ENCODE results near the gene ILDR1. TPM values are rescaled to one million over a fixed set of nuclear protein-coding genes. Genes with fewer than 3 reads are reported as not detected.
A peak's percentile ranks its signal among the peaks of the same experiment; 100 is the strongest.

ILDR1 gene
- total and polyA plus RNA-seq, 2 donors (not counting 3 experiments of a cell fraction or from before 2014, with no cell fraction given), result not detected

- BruUV-seq (replicated peaks), result no TSS peak
- intact Hi-C loops (cut with micrococcal nuclease), result no loop called here
- H2AFZ ChIP-seq (ENCODE audit: low read depth, low read length), result no peak overlapping the region
- dilution Hi-C loops (cut with MboI; ENCODE audit: extremely low pct_ligation_motif_present, low sequenced_read_pairs), result no loop called here
- H3K9ac ChIP-seq (replicated peaks; ENCODE audit: extremely low read depth, insufficient read depth, low read length), result no peak overlapping the region
- FAIRE-seq (peak; percentile 37), DNase-seq (ENCODE audit: low read depth, low spot score) (no peak)
- H3K9me1 ChIP-seq (replicated peaks; ENCODE audit: control insufficient read depth, extremely low read depth, insufficient read depth, low read length), result no peaks in the 10 kb centered on the region
- no peaks in the 10 kb centered on the region for H3K79me2 ChIP-seq (ENCODE audit: control insufficient read depth, insufficient read depth, low read length)
- H3K27me3 ChIP-seq (ENCODE audit: control insufficient read depth in 2 of 2, insufficient read depth in 2 of 2, low read length in 2 of 2), result peaks cover 0 to 7% of the 10 kb centered on the region in 2 experiments
- H3K4me1 ChIP-seq (ENCODE audit: control insufficient read depth, extremely low read depth, insufficient read depth, low read length), result peaks cover 17% of the 10 kb centered on the region
- H3K4me2 ChIP-seq (ENCODE audit: insufficient read depth, low read length), result no peak overlapping the region
- no peaks in the 10 kb centered on the region for H3K36me3 ChIP-seq (ENCODE audit: control insufficient read depth in 2 of 2, extremely low read depth in 1 of 2, insufficient read depth in 2 of 2, low read length in 2 of 2)
- no peaks in the 10 kb centered on the region for H3K9me3 ChIP-seq (replicated peaks; ENCODE audit: control insufficient read depth, insufficient read depth, low read length)
- H3K4me3 ChIP-seq (replicated peaks in 1 of 3; ENCODE audit: insufficient read depth in 1 of 3, low read depth in 1 of 3, low read length in 3 of 3), result no peak overlapping the region
- no peak overlapping the region for H3K27ac ChIP-seq (ENCODE audit: insufficient read depth, low read depth, low read length)
- POLR2A ChIA-PET, result no interaction called here
- no peak for TF ChIP-seq MAX (IDR thresholded peaks at IDR 0.05; ENCODE audit: insufficient read depth, insufficient read length)
- no peak for TF ChIP-seq GATA2 (IDR thresholded peaks at IDR 0.05; ENCODE audit: insufficient read depth, insufficient read length, low read depth, low read length)
- no peak for TF ChIP-seq POLR2A (IDR thresholded peaks at IDR 0.05; ENCODE audit: low read depth, low read length)
- TF ChIP-seq CTCF (IDR thresholded peaks at IDR 0.05; ENCODE audit: extremely low read depth in 1 of 2, insufficient read depth in 1 of 2, low read depth in 1 of 2, low read length in 2 of 2), result no peak
- TF ChIP-seq FOS (IDR thresholded peaks at IDR 0.05; ENCODE audit: borderline replicate concordance, insufficient read depth, low read length), result no peak
- no peak for TF ChIP-seq EZH2 (IDR thresholded peaks at IDR 0.05; ENCODE audit: borderline replicate concordance, low read depth, low read length, severe bottlenecking)
- no peak for TF ChIP-seq POLR2AphosphoS5 (IDR thresholded peaks at IDR 0.05; ENCODE audit: insufficient read depth, low read depth, low read length)
- TF ChIP-seq JUN (IDR thresholded peaks at IDR 0.05; ENCODE audit: borderline replicate concordance, insufficient read depth, insufficient read length, low read depth), result no peak
- no peak for TF ChIP-seq MYC (IDR thresholded peaks at IDR 0.05; ENCODE audit: low read depth, low read length)
- CTCF ChIA-PET, result interaction anchor here (1.3 kb wide), 1 partner anchor 17 kb away, joined by 3 read pairs; no protein-coding TSS in a partner anchor
- no peaks in the 10 kb centered on the region for H4K20me1 ChIP-seq (replicated peaks; ENCODE audit: control insufficient read depth, extremely low read depth, insufficient read depth, low read length)
Observed at GRCh38 chr3:122003606-122004005, 18.4 kb downstream of the ILDR1 start.
